Neural cell (in vitro differentiated cells): ENCODE results near the gene PIP5K1B. TPM values are rescaled to one million over a fixed set of nuclear protein-coding genes. Genes with fewer than 3 reads are reported as not detected.

Experiments
- polyA plus RNA-seq: library from polyadenylated mRNA; depleted of rRNA; stranded (reverse); fragments of >200 nt; gene quantifications from 2 replicates; pipeline ENCODE4 v1.2.3, GENCODE V29; 2014
- small RNA-seq, 3 experiments: library from RNA; depleted of rRNA; stranded (forward); fragments of <200 nt; gene quantifications; one replicate each; pipeline ENCODE3, GENCODE V24; 2012

The PIP5K1B gene
- polyA plus RNA-seq, 1 donor from 2014 or later, result 1.5 TPM

Small RNAs within 50 kb of the gene (small RNA-seq; reads per million reads assigned to genes)
- 0 to 0.16 (median 0.03) reads per million in 3 experiments for gene RNU6-820P

Other genes with a start within 250 kb of the PIP5K1B start
- gene TMEM252, start 164.4 kb upstream of the PIP5K1B start, polyA plus RNA-seq, result not detected in 2 replicates